Endothelial cell of umbilical vein (primary cell): ENCODE measurements around the gene STIMATE. TPM values are rescaled to one million over a fixed set of nuclear protein-coding genes. Genes with fewer than 3 reads are reported as not detected.

Source experiments
- BruUV-seq: library from RNA; stranded (reverse); fragments of 400-500 nt; replicated peaks from 2 replicates; lab custom pipeline; 2021; lab: Mats Ljungman, UMichigan
- CTCF ChIA-PET: fragments of 300-600, 350-600 bp; sonication (Branson Sonifier 250); formaldehyde crosslinking; loops from one replicate; lab custom pipeline; 2021; ENCODE audit warnings: antibody characterized with exemption, inconsistent platforms; lab: Charles Lee
- POLR2A ChIA-PET: fragments of 300-600, 350-600 bp; sonication (Branson Sonifier 250); formaldehyde crosslinking; loops from one replicate; lab custom pipeline; 2021; ENCODE audit warnings: antibody characterized with exemption, inconsistent platforms; lab: Charles Lee
- DNase-seq: peaks from one replicate; pipeline ENCODE4 v3.0.0-alpha.2; 2011; ENCODE audit warnings: low read depth, low spot score
- FAIRE-seq: peaks from 2 replicates; lab custom pipeline; 2011; peaks lifted over from hg19 to GRCh38; lab: Jason Lieb, UNC
- H2AFZ ChIP-seq: 2 replicates; pipeline ENCODE4 v1.6.0; 2012; ENCODE audit warnings: low read depth, low read length, control low read depth, inconsistent platforms
- H3K27ac ChIP-seq: 2 replicates; pipeline ENCODE4 v1.5.1; 2011; ENCODE audit warnings: low read depth, mild to moderate bottlenecking, control low read depth, low read length, moderate library complexity; ENCODE audit not compliant: insufficient read depth
- H3K27me3 ChIP-seq, 2 experiments: 2 replicates each; pipeline versions ENCODE4 v1.6.0 to v1.6.1; 2011; ENCODE audit warnings: low read length in 2 of 2, mixed read lengths in 1 of 2; ENCODE audit not compliant: control insufficient read depth in 2 of 2, insufficient read depth in 2 of 2
- H3K36me3 ChIP-seq, 2 experiments: 2 replicates in 1 of 2; 3 replicates in 1 of 2; pipeline ENCODE4 v1.5.1; 2011; ENCODE audit warnings: low read length in 2 of 2, mild to moderate bottlenecking in 1 of 2, moderate library complexity in 1 of 2; ENCODE audit not compliant: control insufficient read depth in 2 of 2, insufficient read depth in 2 of 2; ENCODE audit errors: extremely low read depth in 1 of 2
- H3K4me1 ChIP-seq: 3 replicates; pipeline ENCODE4 v1.5.1; 2011; ENCODE audit warnings: mild to moderate bottlenecking, low read length; ENCODE audit not compliant: control insufficient read depth, insufficient read depth; ENCODE audit errors: extremely low read depth
- H3K4me2 ChIP-seq: 2 replicates; pipeline ENCODE4 v1.6.1; 2011; ENCODE audit warnings: low read length, control low read depth, mixed read lengths; ENCODE audit not compliant: insufficient read depth
- H3K4me3 ChIP-seq, 3 experiments: fragments of 200-600 bp in 1 of 3; sonication (generic), shearing (Covaris generic) in 1 of 3; replicated peaks in 1 of 3; 2 replicates each; pipeline ENCODE4 v1.5.1; 2011 to 2016; ENCODE audit warnings: control low read depth in 3 of 3, low read length in 3 of 3, mild to moderate bottlenecking in 2 of 3, inconsistent platforms in 1 of 3, low read depth in 1 of 3, moderate library complexity in 1 of 3; ENCODE audit not compliant: insufficient read depth in 1 of 3
- H3K79me2 ChIP-seq: 2 replicates; pipeline ENCODE4 v1.6.0; 2012; ENCODE audit warnings: low read length, inconsistent platforms; ENCODE audit not compliant: control insufficient read depth, insufficient read depth
- H3K9ac ChIP-seq: replicated peaks from 2 replicates; pipeline ENCODE3; 2011; ENCODE audit warnings: low read length, control low read depth; ENCODE audit not compliant: insufficient read depth; ENCODE audit errors: extremely low read depth
- H3K9me1 ChIP-seq: replicated peaks from 3 replicates; pipeline ENCODE4 v1.6.0; 2011; ENCODE audit warnings: mild to moderate bottlenecking, low read length; ENCODE audit not compliant: control insufficient read depth, insufficient read depth; ENCODE audit errors: extremely low read depth
- H3K9me3 ChIP-seq: replicated peaks from 2 replicates; pipeline ENCODE4 v1.5.1; 2012; ENCODE audit warnings: low read length, inconsistent platforms; ENCODE audit not compliant: control insufficient read depth, insufficient read depth
- H4K20me1 ChIP-seq: replicated peaks from 2 replicates; pipeline ENCODE3; 2011; ENCODE audit warnings: mild to moderate bottlenecking, low read length; ENCODE audit not compliant: control insufficient read depth, insufficient read depth; ENCODE audit errors: extremely low read depth
- EZH2 ChIP-seq: IDR thresholded peaks from 2 replicates; pipeline ENCODE4 v1.6.1; 2012; ENCODE audit warnings: borderline replicate concordance, low read depth, mild to moderate bottlenecking, moderate library complexity, low read length, inconsistent platforms; ENCODE audit not compliant: severe bottlenecking
- GATA2 ChIP-seq: IDR thresholded peaks from 2 replicates; pipeline ENCODE4 v1.7.0; 2011; ENCODE audit warnings: low read depth, mild to moderate bottlenecking, moderate library complexity, mixed read lengths, low read length; ENCODE audit not compliant: insufficient read length, insufficient read depth
- POLR2A ChIP-seq: IDR thresholded peaks from 2 replicates; pipeline ENCODE4 v1.6.1; 2012; ENCODE audit warnings: low read depth, mild to moderate bottlenecking, control low read depth, low read length
- POLR2AphosphoS5 ChIP-seq: IDR thresholded peaks from 2 replicates; pipeline ENCODE4 v1.6.1; 2012; ENCODE audit warnings: low read depth, mild to moderate bottlenecking, control low read depth, low read length, moderate library complexity; ENCODE audit not compliant: insufficient read depth
- dilution Hi-C: fragments of 300-500 bp; cut with MboI; formaldehyde crosslinking; loops from one replicate; pipeline ENCODE4 v1.15.0; 2019; ENCODE audit warnings: low sequenced_read_pairs; ENCODE audit not compliant: extremely low pct_ligation_motif_present
- intact Hi-C: fragments of 100-400 bp; cut with micrococcal nuclease; formaldehyde crosslinking; loops from one replicate; pipeline ENCODE4 v1.10.0; 2022
- polyA plus RNA-seq, 4 experiments: library from polyadenylated mRNA; depleted of rRNA in 3 of 4; stranded (reverse) in 3 of 4; unstranded in 1 of 4; fragments of >200 nt; gene quantifications; 2 replicates each; pipeline versions ENCODE4 v1.2.1 to v1.2.3, GENCODE V29; 2011 to 2012; ENCODE audit warnings: missing spikeins in 1 of 4
- total RNA-seq: library from RNA; stranded (reverse); gene quantifications from 2 replicates; pipeline ENCODE4 v1.2.3, GENCODE V29; 2021
- TF ChIP-seq, protein P1 (sequence below): IDR thresholded peaks from 2 replicates; pipeline ENCODE4 v1.6.1; 2011; ENCODE audit not compliant: insufficient read depth, insufficient read length
- TF ChIP-seq, protein P2 (sequence below), 2 donors: IDR thresholded peaks; 1 replicate in 1 of 2; 2 replicates in 1 of 2; pipeline ENCODE4 v1.5.1; 2011; ENCODE audit warnings: low read length in 2 of 2, mild to moderate bottlenecking in 2 of 2, moderate library complexity in 2 of 2, control low read depth in 1 of 2, inconsistent platforms in 1 of 2, low read depth in 1 of 2; ENCODE audit not compliant: insufficient read depth in 1 of 2; ENCODE audit errors: extremely low read depth in 1 of 2

The STIMATE gene
- total and polyA plus RNA-seq, 2 donors (not counting 3 experiments of a cell fraction or from before 2014, with no cell fraction given) = 18.2 to 24.0 TPM

DNA sequence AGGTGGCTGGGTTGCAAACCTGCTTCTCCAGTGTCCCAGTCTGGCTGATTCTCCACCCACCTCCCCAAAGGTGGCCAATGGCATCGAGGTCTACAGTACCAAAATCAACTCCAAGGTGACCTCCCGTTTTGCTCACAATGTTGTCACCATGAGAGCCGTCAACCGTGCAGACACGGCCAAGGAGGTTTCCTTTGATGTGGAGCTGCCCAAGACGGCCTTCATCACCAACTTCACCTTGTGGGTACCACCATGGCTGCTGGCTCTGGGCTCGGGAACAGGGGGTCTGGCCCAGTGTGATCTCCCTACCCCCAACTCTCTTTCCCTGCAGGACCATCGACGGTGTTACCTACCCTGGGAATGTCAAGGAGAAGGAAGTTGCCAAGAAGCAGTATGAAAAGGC, 100.9 kb downstream of the STIMATE start:
- no TSS peak for BruUV-seq
- ChIA-PET CTCF (no interaction called here), POLR2A (no interaction called here)

GRCh38 chr3:52795298-52795900, 101.9 kb downstream of the STIMATE start:
- intact Hi-C loops (no loop called here), dilution Hi-C loops (no loop called here)
- H4K20me1 ChIP-seq = no peaks in the 10 kb centered on the region
- H2AFZ ChIP-seq = no peak overlapping the region
- DNase-seq (no peak), FAIRE-seq (no peak)
- H3K9ac ChIP-seq = no peak overlapping the region
- no peak overlapping the region for H3K4me2 ChIP-seq
- H3K79me2 ChIP-seq = no peaks in the 10 kb centered on the region
- H3K36me3 ChIP-seq = no peaks in the 10 kb centered on the region
- H3K27me3 ChIP-seq = no peaks in the 10 kb centered on the region
- H3K27ac ChIP-seq = no peak overlapping the region
- H3K4me3 ChIP-seq = no peak overlapping the region
- ChIA-PET CTCF (no interaction called here), POLR2A (no interaction called here)
- H3K9me1 ChIP-seq = no peaks in the 10 kb centered on the region
- BruUV-seq = no TSS peak
- H3K9me3 ChIP-seq = no peaks in the 10 kb centered on the region
- TF ChIP-seq, protein P1, sequence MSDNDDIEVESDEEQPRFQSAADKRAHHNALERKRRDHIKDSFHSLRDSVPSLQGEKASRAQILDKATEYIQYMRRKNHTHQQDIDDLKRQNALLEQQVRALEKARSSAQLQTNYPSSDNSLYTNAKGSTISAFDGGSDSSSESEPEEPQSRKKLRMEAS = no peak
- TF ChIP-seq POLR2A = no peak
- TF ChIP-seq, protein P2, sequence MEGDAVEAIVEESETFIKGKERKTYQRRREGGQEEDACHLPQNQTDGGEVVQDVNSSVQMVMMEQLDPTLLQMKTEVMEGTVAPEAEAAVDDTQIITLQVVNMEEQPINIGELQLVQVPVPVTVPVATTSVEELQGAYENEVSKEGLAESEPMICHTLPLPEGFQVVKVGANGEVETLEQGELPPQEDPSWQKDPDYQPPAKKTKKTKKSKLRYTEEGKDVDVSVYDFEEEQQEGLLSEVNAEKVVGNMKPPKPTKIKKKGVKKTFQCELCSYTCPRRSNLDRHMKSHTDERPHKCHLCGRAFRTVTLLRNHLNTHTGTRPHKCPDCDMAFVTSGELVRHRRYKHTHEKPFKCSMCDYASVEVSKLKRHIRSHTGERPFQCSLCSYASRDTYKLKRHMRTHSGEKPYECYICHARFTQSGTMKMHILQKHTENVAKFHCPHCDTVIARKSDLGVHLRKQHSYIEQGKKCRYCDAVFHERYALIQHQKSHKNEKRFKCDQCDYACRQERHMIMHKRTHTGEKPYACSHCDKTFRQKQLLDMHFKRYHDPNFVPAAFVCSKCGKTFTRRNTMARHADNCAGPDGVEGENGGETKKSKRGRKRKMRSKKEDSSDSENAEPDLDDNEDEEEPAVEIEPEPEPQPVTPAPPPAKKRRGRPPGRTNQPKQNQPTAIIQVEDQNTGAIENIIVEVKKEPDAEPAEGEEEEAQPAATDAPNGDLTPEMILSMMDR (IDR thresholded peaks at IDR 0.05; ENCODE audit: extremely low read depth in 1 of 2, insufficient read depth in 1 of 2, low read depth in 1 of 2, low read length in 2 of 2) = no peak
- TF ChIP-seq POLR2AphosphoS5 = no peak
- no peak for TF ChIP-seq EZH2
- no peaks in the 10 kb centered on the region for H3K4me1 ChIP-seq

More for the DNA sequence above, 100.9 kb downstream of the STIMATE start:
- intact Hi-C loops = no loop called here
- H3K4me1 ChIP-seq = no peaks in the 10 kb centered on the region
- H3K4me2 ChIP-seq = no peak overlapping the region
- no peaks in the 10 kb centered on the region for H3K9me3 ChIP-seq
- TF ChIP-seq GATA2 (no peak), POLR2A (no peak), POLR2AphosphoS5 (no peak)
- H3K36me3 ChIP-seq = no peaks in the 10 kb centered on the region
- dilution Hi-C loops = no loop called here
- no peaks in the 10 kb centered on the region for H3K9me1 ChIP-seq
- FAIRE-seq = no peak
- no peak overlapping the region for H2AFZ ChIP-seq
- no peaks in the 10 kb centered on the region for H3K79me2 ChIP-seq
- no peak overlapping the region for H3K9ac ChIP-seq
- H3K4me3 ChIP-seq = no peak overlapping the region
- no peaks in the 10 kb centered on the region for H3K27me3 ChIP-seq
- H3K27ac ChIP-seq = no peak overlapping the region
- DNase-seq = no peak
- H4K20me1 ChIP-seq = no peaks in the 10 kb centered on the region
